ACC112 (cell line): ENCODE data around the gene VAPB.
A peak's percentile ranks its signal among the peaks of the same experiment; 100 is the strongest.

Experiments used
- H2AFZ ChIP-seq: fragments of 200-600 bp; sonication (generic); one replicate; pipeline ENCODE4 v1.6.0; 2017; ENCODE audit warnings: antibody characterized with exemption, low read length; ENCODE audit not compliant: unreplicated experiment
- H3K27ac ChIP-seq: fragments of 200-600 bp; sonication (generic); 2 replicates; pipeline ENCODE4 v1.5.1; 2014; ENCODE audit warnings: low read depth, mild to moderate bottlenecking, antibody characterized with exemption, low read length, moderate library complexity
- H3K27me3 ChIP-seq: fragments of 200-600 bp; sonication (generic); 2 replicates; pipeline ENCODE4 v1.6.1; 2014; ENCODE audit warnings: mild to moderate bottlenecking, antibody characterized with exemption, low read length, moderate library complexity, mixed read lengths; ENCODE audit not compliant: insufficient read depth
- H3K36me3 ChIP-seq: fragments of 200-600 bp; sonication (generic); 2 replicates; pipeline ENCODE4 v1.6.1; 2016; ENCODE audit warnings: mild to moderate bottlenecking, antibody characterized with exemption, low read length, moderate library complexity, mixed read lengths; ENCODE audit not compliant: insufficient read depth
- H3K4me1 ChIP-seq: fragments of 200-600 bp; sonication (generic); one replicate; pipeline ENCODE4 v1.6.1; 2016; ENCODE audit warnings: low read length, mixed read lengths; ENCODE audit not compliant: insufficient read depth, unreplicated experiment, control insufficient read depth
- H3K4me3 ChIP-seq: fragments of 200-600 bp; sonication (generic); 2 replicates; pipeline ENCODE4 v1.5.1; 2014; ENCODE audit warnings: mild to moderate bottlenecking, low read depth, low read length
- H3K79me2 ChIP-seq: fragments of 200-600 bp; sonication (generic); one replicate; pipeline ENCODE4 v1.6.0; 2016; ENCODE audit warnings: low read length; ENCODE audit not compliant: control insufficient read depth, unreplicated experiment, insufficient read depth

VAPB gene

GRCh38 chr20:58393299-58393698 is 4.3 kb downstream of the VAPB start:
- Histone ChIP-seq H3K4me3 (no peak overlapping the region), H3K27me3 (no peaks in the 10 kb centered on the region), H3K36me3 (peaks cover 44% of the 10 kb centered on the region), H3K27ac (no peak overlapping the region), H3K4me1 (peaks cover 26% of the 10 kb centered on the region), H3K79me2 (peaks cover 90% of the 10 kb centered on the region), H2AFZ (no peak overlapping the region)

- peaks cover 41% of the 10 kb centered on the region for H3K36me3 ChIP-seq
- H3K4me3 ChIP-seq: no peak overlapping the region
- H2AFZ ChIP-seq: no peak overlapping the region
- H3K4me1 ChIP-seq: peaks cover 26% of the 10 kb centered on the region
- H3K79me2 ChIP-seq: peaks cover 99% of the 10 kb centered on the region
- H3K27ac ChIP-seq: no peak overlapping the region
- no peaks in the 10 kb centered on the region for H3K27me3 ChIP-seq
These were observed 5.8 kb downstream of the VAPB start for GRCh38 chr20:58394801-58395200.

DNA sequence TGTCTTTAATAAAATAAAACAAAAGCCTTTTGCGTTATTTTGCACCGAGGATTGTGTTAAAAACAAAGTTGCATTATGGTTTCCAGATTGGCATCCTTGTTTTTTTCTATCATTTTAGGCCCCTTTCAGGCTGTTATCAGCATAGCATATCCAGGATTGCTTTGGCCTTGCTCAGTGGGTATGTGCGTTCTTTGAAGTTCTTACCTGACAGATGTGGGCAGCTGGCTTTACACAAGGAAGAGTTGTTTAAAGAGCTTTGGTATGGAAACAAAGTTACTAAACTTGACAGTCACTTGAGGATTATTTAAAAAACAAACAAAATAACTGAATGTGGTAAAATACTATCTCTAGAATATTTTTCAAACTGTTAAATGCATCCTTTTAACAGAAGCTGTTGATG is 6.6 kb downstream of the VAPB start:
- H3K27me3 ChIP-seq: no peaks in the 10 kb centered on the region

DNA sequence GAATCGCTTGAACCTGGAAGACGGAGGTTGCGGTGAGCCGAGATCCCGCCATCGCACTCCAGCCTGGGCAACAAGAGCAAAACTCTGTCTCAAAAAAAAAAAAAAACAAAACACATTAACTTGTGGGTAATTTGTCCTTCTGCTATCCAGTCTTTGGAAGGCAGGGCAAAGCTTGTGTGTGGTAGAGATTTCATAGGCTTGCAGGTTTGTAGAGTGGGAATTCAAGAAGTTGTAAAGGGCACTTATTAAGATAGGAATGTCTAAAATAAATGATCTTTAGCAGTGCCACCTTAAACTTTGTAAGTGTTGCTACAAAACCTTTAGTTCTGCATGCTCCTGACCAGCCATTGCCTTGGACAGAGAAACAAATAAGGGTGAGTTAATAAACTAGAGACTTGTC is 8.4 kb downstream of the VAPB start:
- no peaks in the 10 kb centered on the region for H3K27me3 ChIP-seq
- peaks cover 11% of the 10 kb centered on the region for H3K4me1 ChIP-seq
- no peak overlapping the region for H3K4me3 ChIP-seq
- H2AFZ ChIP-seq: no peak overlapping the region
- H3K79me2 ChIP-seq: peaks cover 99% of the 10 kb centered on the region
- no peak overlapping the region for H3K27ac ChIP-seq
- H3K36me3 ChIP-seq: peaks cover 18% of the 10 kb centered on the region

More for the DNA sequence above, 6.6 kb downstream of the VAPB start:
- Histone ChIP-seq H3K4me1 (peaks cover 25% of the 10 kb centered on the region), H2AFZ (no peak overlapping the region), H3K79me2 (peaks cover 99% of the 10 kb centered on the region), H3K36me3 (peaks cover 34% of the 10 kb centered on the region), H3K4me3 (no peak overlapping the region), H3K27ac (no peak overlapping the region)

- Histone ChIP-seq H2AFZ (no peak overlapping the region), H3K27ac (no peak overlapping the region), H3K36me3 (peaks cover 15% of the 10 kb centered on the region)
These were observed 9.2 kb downstream of the VAPB start for GRCh38 chr20:58398254-58398653.

DNA sequence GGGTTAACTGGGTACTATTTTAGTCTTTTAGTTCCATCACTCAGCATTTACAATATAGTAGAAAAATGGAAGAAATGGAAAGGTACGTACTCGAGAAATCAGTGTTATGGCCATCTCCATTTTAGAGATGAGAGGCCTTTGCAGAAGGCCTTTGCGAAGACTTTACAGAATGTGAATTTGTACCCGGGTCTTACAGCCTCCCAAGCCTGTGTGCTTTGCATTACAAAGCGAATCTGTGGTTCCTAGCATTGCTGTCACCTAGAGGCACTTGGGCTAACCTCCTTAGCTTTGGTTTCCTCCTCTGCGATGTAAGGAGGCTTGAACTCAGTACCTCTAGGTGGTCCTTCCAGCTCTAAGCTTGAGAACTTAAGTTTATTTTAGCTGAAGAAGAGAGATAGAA is 10.9 kb downstream of the VAPB start:
- Histone ChIP-seq H3K27me3 (no peaks in the 10 kb centered on the region), H3K27ac (no peak overlapping the region), H3K79me2 (peaks cover 99% of the 10 kb centered on the region), H2AFZ (no peak overlapping the region), H3K4me1 (peaks cover 9% of the 10 kb centered on the region), H3K4me3 (no peak overlapping the region), H3K36me3 (peaks cover 7% of the 10 kb centered on the region; the same call in 1 of the 2 replicates)

More at GRCh38 chr20:58398254-58398653, 9.2 kb downstream of the VAPB start:
- no peaks in the 10 kb centered on the region for H3K27me3 ChIP-seq
- no peak overlapping the region for H3K4me3 ChIP-seq
- peaks cover 6% of the 10 kb centered on the region for H3K4me1 ChIP-seq
- peaks cover 99% of the 10 kb centered on the region for H3K79me2 ChIP-seq

DNA sequence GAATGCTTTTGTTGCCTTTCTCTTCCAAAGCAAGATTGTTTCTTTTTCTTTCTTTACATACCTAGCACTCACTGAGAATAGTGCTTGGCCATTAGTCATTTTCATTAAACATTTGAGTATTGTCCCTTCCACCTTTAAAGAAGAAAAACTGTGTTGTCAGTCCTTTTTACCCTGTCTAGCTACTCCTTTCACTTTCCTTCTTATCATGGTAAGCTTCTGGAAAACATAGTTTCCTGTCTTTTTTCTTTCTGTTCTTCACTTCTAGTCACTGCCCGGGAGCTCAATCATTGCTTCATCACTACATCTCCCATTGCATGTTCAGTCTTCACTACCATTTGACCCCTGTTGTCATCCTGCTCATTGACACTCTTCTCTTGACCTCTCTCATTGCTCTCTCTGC is 12.1 kb downstream of the VAPB start:
- H3K4me3 ChIP-seq: no peak overlapping the region
- H3K4me1 ChIP-seq: peaks cover 14% of the 10 kb centered on the region
- peaks cover 98% of the 10 kb centered on the region for H3K79me2 ChIP-seq
- H2AFZ ChIP-seq: no peak overlapping the region
- no peaks in the 10 kb centered on the region for H3K27me3 ChIP-seq
- H3K27ac ChIP-seq: no peak overlapping the region
- peaks cover 2% of the 10 kb centered on the region; the same call in 1 of the 2 replicates for H3K36me3 ChIP-seq

GRCh38 chr20:58402305-58402704 is 13.3 kb downstream of the VAPB start:
- Histone ChIP-seq H3K27me3 (no peaks in the 10 kb centered on the region), H3K27ac (no peak overlapping the region), H3K4me1 (peaks cover 25% of the 10 kb centered on the region), H2AFZ (no peak overlapping the region), H3K36me3 (no peaks in the 10 kb centered on the region), H3K79me2 (peaks cover 98% of the 10 kb centered on the region), H3K4me3 (no peak overlapping the region)

- H3K27ac ChIP-seq: no peak overlapping the region
- H3K36me3 ChIP-seq: no peaks in the 10 kb centered on the region
- H3K4me3 ChIP-seq: no peak overlapping the region
These were observed 13.8 kb downstream of the VAPB start for GRCh38 chr20:58402827-58403226.

DNA sequence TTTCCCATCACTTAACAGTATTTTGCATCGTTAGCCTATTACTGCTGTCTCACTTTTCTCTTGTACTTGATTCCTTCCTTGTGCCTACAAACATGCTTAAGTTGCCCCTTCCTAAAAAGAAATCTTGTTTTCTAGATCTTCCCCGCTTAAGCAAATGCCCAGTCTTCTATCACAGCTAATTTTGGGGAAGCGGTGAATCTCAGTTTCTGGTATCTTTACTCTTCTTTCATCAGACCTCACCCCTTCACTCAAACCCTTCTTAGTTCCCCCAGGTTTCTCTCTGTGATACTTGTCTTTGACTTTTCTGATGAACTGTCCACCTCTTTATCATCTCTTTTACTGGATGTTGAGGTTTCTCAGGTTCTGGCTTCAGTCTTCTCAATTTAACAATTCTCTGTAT is 14.2 kb downstream of the VAPB start:
- Histone ChIP-seq H3K36me3 (no peaks in the 10 kb centered on the region), H3K4me1 (peaks cover 33% of the 10 kb centered on the region), H2AFZ (no peak overlapping the region), H3K79me2 (peaks cover 95% of the 10 kb centered on the region), H3K27ac (no peak overlapping the region), H3K4me3 (no peak overlapping the region), H3K27me3 (no peaks in the 10 kb centered on the region)

More at GRCh38 chr20:58402827-58403226, 13.8 kb downstream of the VAPB start:
- Histone ChIP-seq H3K4me1 (peaks cover 28% of the 10 kb centered on the region), H3K79me2 (peaks cover 95% of the 10 kb centered on the region), H3K27me3 (no peaks in the 10 kb centered on the region), H2AFZ (no peak overlapping the region)

DNA sequence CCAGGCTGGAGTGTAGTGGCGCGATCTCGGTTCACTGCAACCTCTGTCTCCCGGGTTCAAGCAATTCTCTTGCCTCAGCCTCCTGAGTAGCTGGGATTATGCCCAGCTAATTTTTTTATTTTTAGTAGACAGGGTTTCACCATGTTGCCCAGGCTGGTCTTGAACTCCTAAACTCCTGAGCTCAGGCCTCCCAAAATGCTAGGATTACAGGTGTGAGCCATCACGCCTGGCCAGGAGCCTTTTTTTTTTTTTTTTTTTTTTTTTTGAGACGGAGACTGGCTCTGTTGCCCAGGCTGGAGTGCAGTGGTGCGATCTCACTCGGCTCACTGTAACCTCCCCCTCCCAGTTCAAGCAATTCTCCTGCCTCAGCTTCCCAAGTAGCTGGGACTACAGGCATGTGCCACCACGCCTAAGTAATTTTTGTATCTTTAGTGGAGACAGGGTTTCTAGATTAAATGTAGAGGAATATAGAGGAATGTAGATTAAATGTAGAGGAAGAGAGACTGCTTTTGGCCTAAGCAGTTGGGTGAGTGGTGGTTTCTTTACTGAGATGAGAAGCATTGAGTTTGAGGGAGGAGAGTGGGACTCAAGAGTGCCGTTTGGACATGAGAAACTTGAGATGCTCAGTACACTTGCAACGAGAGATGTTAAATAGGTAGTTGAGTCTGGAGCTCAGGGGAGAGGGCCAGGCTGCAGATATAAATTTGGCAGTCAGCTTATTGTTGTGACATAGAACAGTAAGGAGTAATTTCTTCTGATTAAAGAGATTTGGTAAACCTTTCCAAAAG is 16.7 kb downstream of the VAPB start:
- Histone ChIP-seq H3K36me3 (no peaks in the 10 kb centered on the region), H3K27ac (peak overlapping the region; percentile 86), H3K79me2 (peaks cover 93% of the 10 kb centered on the region), H3K4me3 (no peak overlapping the region), H3K27me3 (no peaks in the 10 kb centered on the region), H3K4me1 (peaks cover 39% of the 10 kb centered on the region), H2AFZ (no peak overlapping the region)
